HCT116 (cell line): Measurements from ENCODE around the gene NFS1. TPM values are rescaled to one million over a fixed set of nuclear protein-coding genes. Genes with fewer than 3 reads are reported as not detected.

Source experiments
- ATAC-seq: fragments of 200-7000 bp; cut with Tn5 transposase; 2 replicates; pipeline ENCODE4 v1.9.1; 2020; ENCODE audit warnings: mild to moderate bottlenecking, moderate library complexity
- BruUV-seq: library from RNA; stranded (reverse); fragments of 400-500 nt; replicated peaks from 2 replicates; lab custom pipeline; 2021; lab: Mats Ljungman, UMichigan
- CTCF ChIA-PET: fragments of 300-600 bp; sonication (Branson Sonifier 250); formaldehyde crosslinking; loops from one replicate; lab custom pipeline; 2021; ENCODE audit warnings: antibody characterized with exemption; lab: Charles Lee
- POLR2A ChIA-PET: fragments of 300-600, 350-600 bp; sonication (Branson Sonifier 250); formaldehyde crosslinking; loops from one replicate; lab custom pipeline; 2021; ENCODE audit warnings: antibody characterized with exemption; lab: Charles Lee
- RAD21 ChIA-PET, 2 experiments: fragments of 300-600 bp; sonication (Branson Sonifier 250); formaldehyde crosslinking; loops; one replicate each; lab custom pipeline; 2023; ENCODE audit warnings: low total read pairs in 2 of 2; ENCODE audit not compliant: uncharacterized antibody in 2 of 2, unreplicated experiment in 2 of 2, low non-redundant PET in 1 of 2; lab: Charles Lee
- DNase-seq: peaks from one replicate; pipeline ENCODE4 v3.0.0-alpha.2; 2010; ENCODE audit warnings: low read depth, low spot score
- H2AFZ ChIP-seq: fragments of 200-600 bp; shearing (Covaris generic), sonication (generic); 2 replicates; pipeline ENCODE4 v1.6.1; 2017; ENCODE audit warnings: low read depth, mixed run types, mixed read lengths, antibody characterized with exemption, low read length; ENCODE audit not compliant: poor library complexity, severe bottlenecking
- H3K27ac ChIP-seq: 2 replicates; pipeline ENCODE4 v1.5.1; 2012; ENCODE audit warnings: low read depth, low read length
- H3K27me3 ChIP-seq: fragments of 200-600 bp; sonication (generic); 2 replicates; pipeline ENCODE4 v1.6.1; 2016; ENCODE audit warnings: mixed run types, low read length, mixed read lengths; ENCODE audit not compliant: insufficient read depth
- H3K36me3 ChIP-seq, 2 experiments: fragments of 200-500 bp in 1 of 2; fragments of 200-600 bp in 1 of 2; sonication (Bioruptor generic) in 1 of 2; sonication (generic) in 1 of 2; 2 replicates each; pipeline versions ENCODE4 v1.5.1 to v1.6.1; 2014 to 2016; ENCODE audit warnings: low read length in 2 of 2, inconsistent platforms in 1 of 2, mixed read lengths in 1 of 2, mixed run types in 1 of 2; ENCODE audit not compliant: insufficient read depth in 2 of 2, control insufficient read depth in 1 of 2
- H3K4me1 ChIP-seq, 2 experiments: fragments of 200-600 bp in 1 of 2; sonication (generic) in 1 of 2; 2 replicates each; pipeline versions ENCODE4 v1.5.1 to v1.6.1; 2012 to 2017; ENCODE audit warnings: low read length in 2 of 2, inconsistent platforms in 1 of 2, mild to moderate bottlenecking in 1 of 2, mixed read lengths in 1 of 2, mixed run types in 1 of 2, moderate library complexity in 1 of 2; ENCODE audit not compliant: insufficient read depth in 2 of 2, control insufficient read depth in 1 of 2
- H3K4me2 ChIP-seq: fragments of 200-600 bp; sonication (generic); 2 replicates; pipeline ENCODE4 v1.6.1; 2017; ENCODE audit warnings: mixed run types, low read length, mixed read lengths
- H3K4me3 ChIP-seq, 2 experiments: fragments of 200-600 bp in 1 of 2; sonication (generic) in 1 of 2; replicated peaks in 1 of 2; 2 replicates each; pipeline ENCODE4 v1.5.1; 2011 to 2016; ENCODE audit warnings: low read length in 2 of 2, control low read depth in 1 of 2, low read depth in 1 of 2, mild to moderate bottlenecking in 1 of 2, mixed read lengths in 1 of 2, mixed run types in 1 of 2
- H3K79me2 ChIP-seq: fragments of 200-600 bp; sonication (generic); 2 replicates; pipeline ENCODE4 v1.6.1; 2017; ENCODE audit warnings: mild to moderate bottlenecking, mixed run types, low read length, moderate library complexity, mixed read lengths; ENCODE audit not compliant: insufficient read depth
- H3K9ac ChIP-seq: fragments of 200-600 bp; sonication (generic); 2 replicates; pipeline ENCODE4 v1.6.1; 2016; ENCODE audit warnings: low read length, mixed read lengths
- H3K9me2 ChIP-seq: fragments of 200-600 bp; sonication (generic), shearing (Covaris generic); 2 replicates; pipeline ENCODE4 v1.6.1; 2017; ENCODE audit warnings: mixed run types, mild to moderate bottlenecking, moderate library complexity; ENCODE audit not compliant: insufficient read depth
- H3K9me3 ChIP-seq, 2 experiments: fragments of 200-500 bp in 1 of 2; fragments of 200-600 bp in 1 of 2; sonication (Bioruptor generic) in 1 of 2; sonication (generic) in 1 of 2; 2 replicates each; pipeline ENCODE4 v1.6.1; 2014 to 2017; ENCODE audit warnings: low read length in 2 of 2, mixed read lengths in 2 of 2, inconsistent platforms in 1 of 2, low read depth in 1 of 2, mild to moderate bottlenecking in 1 of 2, mixed run types in 1 of 2, moderate library complexity in 1 of 2; ENCODE audit not compliant: control insufficient read depth in 1 of 2, insufficient read depth in 1 of 2
- H4K20me1 ChIP-seq: fragments of 200-600 bp; sonication (generic), shearing (Covaris generic); 2 replicates; pipeline ENCODE4 v1.6.1; 2017; ENCODE audit warnings: mixed run types, mild to moderate bottlenecking, moderate library complexity; ENCODE audit not compliant: insufficient read depth
- ELF1 ChIP-seq: IDR thresholded peaks from 2 replicates; pipeline ENCODE4 v1.6.1; 2012; ENCODE audit warnings: low read depth, borderline replicate concordance
- EZH2phosphoT487 ChIP-seq: fragments of 200-600 bp; IDR thresholded peaks from 2 replicates; pipeline ENCODE4 v1.6.1; 2018; ENCODE audit warnings: antibody characterized with exemption, borderline replicate concordance
- FOSL1 ChIP-seq: IDR thresholded peaks from 2 replicates; pipeline ENCODE4 v1.6.1; 2012; ENCODE audit warnings: low read depth
- JUND ChIP-seq: IDR thresholded peaks from 2 replicates; pipeline ENCODE4 v1.6.1; 2012
- POLR2A ChIP-seq: IDR thresholded peaks from 2 replicates; pipeline ENCODE4 v1.7.0; 2011; ENCODE audit warnings: borderline replicate concordance; ENCODE audit not compliant: insufficient read depth, insufficient read length; ENCODE audit errors: extremely low read depth
- SP1 ChIP-seq: IDR thresholded peaks from 2 replicates; pipeline ENCODE4 v1.6.1; 2012; ENCODE audit warnings: low read depth
- TCF7L2 ChIP-seq: IDR thresholded peaks from 2 replicates; pipeline ENCODE4 v1.7.0; 2011; ENCODE audit warnings: borderline replicate concordance, inconsistent platforms; ENCODE audit not compliant: insufficient read depth, insufficient read length; ENCODE audit errors: extremely low read depth
- YY1 ChIP-seq: IDR thresholded peaks from 2 replicates; pipeline ENCODE4 v1.6.1; 2011; ENCODE audit warnings: low read length, low read depth, moderate library complexity, mild to moderate bottlenecking; ENCODE audit not compliant: insufficient replicate concordance; ENCODE audit errors: extremely low read depth
- intact Hi-C: fragments of 100-400 bp; cut with micrococcal nuclease; formaldehyde crosslinking; loops from 2 replicates; pipeline ENCODE4 v1.10.0; 2022
- total RNA-seq: library from RNA; stranded (reverse); gene quantifications from one replicate; pipeline ENCODE4 v1.2.1, GENCODE V29; 2021; ENCODE audit not compliant: unreplicated experiment
- TF ChIP-seq, protein P1 (sequence below): IDR thresholded peaks from 2 replicates; pipeline ENCODE4 v1.6.1; 2011; ENCODE audit warnings: mild to moderate bottlenecking, low read length, moderate library complexity; ENCODE audit not compliant: insufficient replicate concordance; ENCODE audit errors: extremely low read depth
- TF ChIP-seq, protein P2 (sequence below): IDR thresholded peaks from 2 replicates; pipeline ENCODE4 v1.6.1; 2012; ENCODE audit warnings: low read depth

The NFS1 gene
- total RNA-seq, 1 experiment from 2014 or later, result 33.9 TPM

DNA sequence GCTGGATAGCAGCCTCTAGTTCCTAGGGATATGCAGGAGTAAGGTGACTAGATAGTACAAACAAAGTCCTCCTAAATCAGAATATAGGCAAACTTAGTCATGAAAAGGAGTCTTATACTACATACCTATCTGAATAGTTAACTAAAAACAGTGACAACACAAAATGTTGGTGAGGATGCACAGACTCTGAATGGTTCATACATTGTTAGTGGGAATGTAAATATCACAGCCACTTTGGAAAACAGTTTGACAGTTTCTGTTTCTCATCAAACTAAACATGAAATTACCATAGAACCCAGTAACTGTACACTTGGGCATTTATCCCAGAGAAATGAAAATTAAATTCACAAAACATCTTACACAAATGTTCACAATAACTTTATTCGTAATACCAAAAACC is 17.2 kb downstream of the NFS1 start:
- no peaks in the 10 kb centered on the region for H3K9me2 ChIP-seq
- no peak overlapping the region for H3K27ac ChIP-seq
- no peaks in the 10 kb centered on the region for H3K9me3 ChIP-seq
- no peak for TF ChIP-seq EZH2phosphoT487
- TF ChIP-seq FOSL1, result no peak
- no peak for TF ChIP-seq ELF1
- no peak for TF ChIP-seq YY1
- TF ChIP-seq TCF7L2, result no peak
- no peak for TF ChIP-seq POLR2A
- TF ChIP-seq, protein P1, sequence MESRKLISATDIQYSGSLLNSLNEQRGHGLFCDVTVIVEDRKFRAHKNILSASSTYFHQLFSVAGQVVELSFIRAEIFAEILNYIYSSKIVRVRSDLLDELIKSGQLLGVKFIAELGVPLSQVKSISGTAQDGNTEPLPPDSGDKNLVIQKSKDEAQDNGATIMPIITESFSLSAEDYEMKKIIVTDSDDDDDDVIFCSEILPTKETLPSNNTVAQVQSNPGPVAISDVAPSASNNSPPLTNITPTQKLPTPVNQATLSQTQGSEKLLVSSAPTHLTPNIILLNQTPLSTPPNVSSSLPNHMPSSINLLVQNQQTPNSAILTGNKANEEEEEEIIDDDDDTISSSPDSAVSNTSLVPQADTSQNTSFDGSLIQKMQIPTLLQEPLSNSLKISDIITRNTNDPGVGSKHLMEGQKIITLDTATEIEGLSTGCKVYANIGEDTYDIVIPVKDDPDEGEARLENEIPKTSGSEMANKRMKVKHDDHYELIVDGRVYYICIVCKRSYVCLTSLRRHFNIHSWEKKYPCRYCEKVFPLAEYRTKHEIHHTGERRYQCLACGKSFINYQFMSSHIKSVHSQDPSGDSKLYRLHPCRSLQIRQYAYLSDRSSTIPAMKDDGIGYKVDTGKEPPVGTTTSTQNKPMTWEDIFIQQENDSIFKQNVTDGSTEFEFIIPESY, result no peak
- TF ChIP-seq, protein P2, sequence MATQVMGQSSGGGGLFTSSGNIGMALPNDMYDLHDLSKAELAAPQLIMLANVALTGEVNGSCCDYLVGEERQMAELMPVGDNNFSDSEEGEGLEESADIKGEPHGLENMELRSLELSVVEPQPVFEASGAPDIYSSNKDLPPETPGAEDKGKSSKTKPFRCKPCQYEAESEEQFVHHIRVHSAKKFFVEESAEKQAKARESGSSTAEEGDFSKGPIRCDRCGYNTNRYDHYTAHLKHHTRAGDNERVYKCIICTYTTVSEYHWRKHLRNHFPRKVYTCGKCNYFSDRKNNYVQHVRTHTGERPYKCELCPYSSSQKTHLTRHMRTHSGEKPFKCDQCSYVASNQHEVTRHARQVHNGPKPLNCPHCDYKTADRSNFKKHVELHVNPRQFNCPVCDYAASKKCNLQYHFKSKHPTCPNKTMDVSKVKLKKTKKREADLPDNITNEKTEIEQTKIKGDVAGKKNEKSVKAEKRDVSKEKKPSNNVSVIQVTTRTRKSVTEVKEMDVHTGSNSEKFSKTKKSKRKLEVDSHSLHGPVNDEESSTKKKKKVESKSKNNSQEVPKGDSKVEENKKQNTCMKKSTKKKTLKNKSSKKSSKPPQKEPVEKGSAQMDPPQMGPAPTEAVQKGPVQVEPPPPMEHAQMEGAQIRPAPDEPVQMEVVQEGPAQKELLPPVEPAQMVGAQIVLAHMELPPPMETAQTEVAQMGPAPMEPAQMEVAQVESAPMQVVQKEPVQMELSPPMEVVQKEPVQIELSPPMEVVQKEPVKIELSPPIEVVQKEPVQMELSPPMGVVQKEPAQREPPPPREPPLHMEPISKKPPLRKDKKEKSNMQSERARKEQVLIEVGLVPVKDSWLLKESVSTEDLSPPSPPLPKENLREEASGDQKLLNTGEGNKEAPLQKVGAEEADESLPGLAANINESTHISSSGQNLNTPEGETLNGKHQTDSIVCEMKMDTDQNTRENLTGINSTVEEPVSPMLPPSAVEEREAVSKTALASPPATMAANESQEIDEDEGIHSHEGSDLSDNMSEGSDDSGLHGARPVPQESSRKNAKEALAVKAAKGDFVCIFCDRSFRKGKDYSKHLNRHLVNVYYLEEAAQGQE, result no peak
- TF ChIP-seq JUND, result no peak
- no peak for TF ChIP-seq SP1
- H2AFZ ChIP-seq, result no peak overlapping the region
- DNase-seq, result no peak
- no peak overlapping the region for H3K9ac ChIP-seq
- no peaks in the 10 kb centered on the region for H3K27me3 ChIP-seq
- POLR2A ChIA-PET, result no interaction called here
- H3K4me1 ChIP-seq, result no peaks in the 10 kb centered on the region
- no peak overlapping the region for H3K4me2 ChIP-seq
- no peak overlapping the region for H3K4me3 ChIP-seq
- peaks cover 0 to under 1% of the 10 kb centered on the region in 2 experiments; a peak in 1 of 4 replicates for H3K36me3 ChIP-seq
- no TSS peak for BruUV-seq
- H4K20me1 ChIP-seq, result no peaks in the 10 kb centered on the region
- CTCF ChIA-PET, result no interaction called here
- ATAC-seq, result no peak
- intact Hi-C loops, result no loop called here
- RAD21 ChIA-PET, result no interaction called here
- H3K79me2 ChIP-seq, result no peaks in the 10 kb centered on the region
